GM12872 (cell line): ENCODE measurements around the gene SDHA.

Experiments used
- CTCF ChIP-seq: IDR thresholded peaks from 3 replicates; pipeline ENCODE4 v1.5.1; 2011; ENCODE audit warnings: low read depth, mild to moderate bottlenecking, low read length, moderate library complexity; ENCODE audit not compliant: insufficient read depth

The SDHA gene

GRCh38 chr5:223791-224190 lies 5.7 kb downstream of the SDHA start:
- no peak for TF ChIP-seq CTCF

- no peak for TF ChIP-seq CTCF
Measured at GRCh38 chr5:225334-225733, 7.2 kb downstream of the SDHA start.

GRCh38 chr5:228886-229285 lies 10.8 kb downstream of the SDHA start:
- TF ChIP-seq CTCF = no peak

- TF ChIP-seq CTCF = no peak
Measured at GRCh38 chr5:230711-231110, 12.6 kb downstream of the SDHA start.

GRCh38 chr5:231661-232060 lies 13.5 kb downstream of the SDHA start:
- TF ChIP-seq CTCF = no peak

- no peak for TF ChIP-seq CTCF
Measured at GRCh38 chr5:234450-234849, 16.3 kb downstream of the SDHA start.

- TF ChIP-seq CTCF = no peak
Measured at GRCh38 chr5:252546-252945, 34.4 kb downstream of the SDHA start.

GRCh38 chr5:257148-257547 lies 39.0 kb downstream of the SDHA start:
- TF ChIP-seq CTCF = no peak
